Hepatocyte (in vitro differentiated cells): ENCODE results near the gene PACSIN2. TPM values are rescaled to one million over a fixed set of nuclear protein-coding genes. Genes with fewer than 3 reads are reported as not detected.

Experiments
- DNase-seq: peaks from one replicate; pipeline ENCODE4 v3.0.0-alpha.2; 2016; ENCODE audit warnings: low spot score
- H2AFZ ChIP-seq: fragments of 200-600 bp; sonication (generic); 2 replicates; pipeline ENCODE4 v1.6.0; 2016; ENCODE audit warnings: antibody characterized with exemption, mild to moderate bottlenecking
- H3K27ac ChIP-seq: fragments of 200-600 bp; sonication (generic); 2 replicates; pipeline ENCODE4 v1.5.1; 2016; ENCODE audit warnings: mild to moderate bottlenecking
- H3K27me3 ChIP-seq: fragments of 200-600 bp; sonication (generic); 2 replicates; pipeline ENCODE4 v1.6.1; 2016
- H3K36me3 ChIP-seq: fragments of 200-600 bp; sonication (generic); replicated peaks from 2 replicates; pipeline ENCODE4 v1.5.1; 2016; ENCODE audit warnings: low read depth; ENCODE audit not compliant: insufficient read depth
- H3K4me1 ChIP-seq: fragments of 200-600 bp; sonication (generic); 2 replicates; pipeline ENCODE4 v1.5.1; 2016; ENCODE audit warnings: mild to moderate bottlenecking, moderate library complexity; ENCODE audit not compliant: insufficient read depth
- H3K4me2 ChIP-seq: fragments of 200-600 bp; sonication (generic); 2 replicates; pipeline ENCODE4 v1.6.0; 2016
- H3K4me3 ChIP-seq: fragments of 200-600 bp; sonication (generic); 2 replicates; pipeline ENCODE4 v1.5.1; 2016; ENCODE audit warnings: mild to moderate bottlenecking
- H3K79me2 ChIP-seq: fragments of 200-600 bp; sonication (generic); 2 replicates; pipeline ENCODE4 v1.6.0; 2017; ENCODE audit warnings: mild to moderate bottlenecking
- H3K9me2 ChIP-seq: fragments of 200-600 bp; sonication (generic); replicated peaks from 2 replicates; pipeline ENCODE4 v1.6.0; 2017; ENCODE audit warnings: mild to moderate bottlenecking; ENCODE audit not compliant: insufficient read depth
- H3K9me3 ChIP-seq: fragments of 200-600 bp; sonication (generic); 2 replicates; pipeline ENCODE4 v1.5.1; 2016; ENCODE audit warnings: low read depth, mild to moderate bottlenecking
- H4K20me1 ChIP-seq: fragments of 200-600 bp; sonication (generic); 2 replicates; pipeline ENCODE4 v1.6.0; 2016; ENCODE audit warnings: mild to moderate bottlenecking; ENCODE audit not compliant: insufficient read depth, poor library complexity, severe bottlenecking
- EZH2 ChIP-seq: fragments of 200-600 bp; sonication (generic); IDR thresholded peaks from 2 replicates; pipeline ENCODE4 v1.6.1; 2016; ENCODE audit warnings: antibody characterized with exemption, mild to moderate bottlenecking, borderline replicate concordance
- EZH2phosphoT487 ChIP-seq: fragments of 200-600 bp; sonication (generic); IDR thresholded peaks from one replicate; pipeline ENCODE4 v1.6.1; 2018; ENCODE audit warnings: antibody characterized with exemption, mild to moderate bottlenecking, low read depth, moderate library complexity; ENCODE audit not compliant: unreplicated experiment, severe bottlenecking
- WGBS: methylation state at CpG from one replicate; pipeline ENCODE4 v1.1.6; 2016; ENCODE audit warnings: low lambda C conversion rate; ENCODE audit errors: missing lambda C conversion rate; 5-methylcytosine and 5-hydroxymethylcytosine counted together
- polyA plus RNA-seq: library from polyadenylated mRNA; unstranded; fragments of >200 nt; fragmentation: Nextera tagmentation; extraction: Ambion mirVana; gene quantifications from 2 replicates; pipeline ENCODE4 v1.2.1, GENCODE V29; 2016
- total RNA-seq: library from RNA; depleted of rRNA; stranded (reverse); fragments of >200 nt; gene quantifications from 2 replicates; pipeline ENCODE4 v1.2.3, GENCODE V29; 2014
- TF ChIP-seq, protein P1 (sequence below): fragments of 200-600 bp; sonication (generic); IDR thresholded peaks from 2 replicates; pipeline ENCODE4 v1.5.1; 2016; ENCODE audit warnings: antibody characterized with exemption, mild to moderate bottlenecking; ENCODE audit not compliant: poor library complexity

Gene PACSIN2
- total and polyA plus RNA-seq, 2 experiments from 2014 or later: 77.7 to 86.3 TPM

DNA sequence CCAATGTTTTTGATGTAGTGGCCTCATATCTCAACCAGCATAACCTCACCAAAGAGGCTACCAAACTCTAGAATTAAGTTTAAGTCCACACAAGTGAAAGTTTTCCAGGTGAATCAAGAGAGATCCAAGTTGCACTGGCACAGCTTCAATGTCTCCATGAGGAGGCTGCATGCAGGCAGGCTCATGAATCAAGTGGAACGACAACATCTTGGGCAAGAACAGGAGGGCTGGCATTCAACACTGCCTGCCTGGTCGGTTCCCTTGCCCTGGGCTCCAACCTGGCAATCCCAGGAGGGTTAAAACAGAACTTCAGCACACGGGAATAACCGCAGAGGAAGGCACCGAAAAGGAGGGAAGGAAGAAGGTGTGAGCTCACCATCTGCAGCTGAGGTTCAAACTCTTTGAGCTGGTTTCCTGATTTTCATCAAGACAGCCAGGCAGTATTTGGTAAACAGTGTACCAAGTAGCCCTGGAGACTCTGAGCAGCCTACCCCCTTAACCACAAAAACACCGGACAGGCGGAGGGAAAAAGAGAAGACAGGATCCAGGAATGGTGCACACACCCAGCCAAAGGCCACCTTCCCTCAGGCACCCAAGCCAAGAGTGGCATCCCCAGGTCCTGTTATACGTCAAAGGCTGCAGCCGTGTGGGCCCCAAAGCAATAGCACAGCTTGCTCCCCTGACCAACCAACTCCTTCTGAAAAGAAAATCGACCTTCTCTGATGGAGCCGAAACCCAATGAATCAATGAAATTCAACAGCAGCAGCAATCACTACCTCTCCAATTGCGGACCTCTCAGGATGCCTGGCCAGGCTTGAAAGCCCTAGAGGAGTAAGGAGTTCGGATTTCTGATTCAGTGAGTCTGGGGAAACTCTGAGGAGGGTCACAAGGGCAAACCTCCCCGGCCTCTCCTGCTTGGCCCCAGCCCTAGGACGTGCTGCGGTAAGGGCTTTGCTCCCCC lies 1.3 kb downstream of the PACSIN2 start:
- Histone ChIP-seq H3K9me2 (no peaks in the 10 kb centered on the region), H3K79me2 (peaks cover 64% of the 10 kb centered on the region), H3K4me1 (peaks cover 34% of the 10 kb centered on the region), H3K4me2 (peak overlapping the region; percentile 82), H3K9me3 (no peaks in the 10 kb centered on the region), H3K27ac (peak overlapping the region; percentile 80), H2AFZ (no peak overlapping the region), H3K27me3 (no peaks in the 10 kb centered on the region), H4K20me1 (peaks cover 21% of the 10 kb centered on the region), H3K4me3 (peak overlapping the region; percentile 86), H3K36me3 (no peaks in the 10 kb centered on the region)
- peak; percentile 35 for DNase-seq
- TF ChIP-seq EZH2phosphoT487: no peak
- TF ChIP-seq, protein P1, sequence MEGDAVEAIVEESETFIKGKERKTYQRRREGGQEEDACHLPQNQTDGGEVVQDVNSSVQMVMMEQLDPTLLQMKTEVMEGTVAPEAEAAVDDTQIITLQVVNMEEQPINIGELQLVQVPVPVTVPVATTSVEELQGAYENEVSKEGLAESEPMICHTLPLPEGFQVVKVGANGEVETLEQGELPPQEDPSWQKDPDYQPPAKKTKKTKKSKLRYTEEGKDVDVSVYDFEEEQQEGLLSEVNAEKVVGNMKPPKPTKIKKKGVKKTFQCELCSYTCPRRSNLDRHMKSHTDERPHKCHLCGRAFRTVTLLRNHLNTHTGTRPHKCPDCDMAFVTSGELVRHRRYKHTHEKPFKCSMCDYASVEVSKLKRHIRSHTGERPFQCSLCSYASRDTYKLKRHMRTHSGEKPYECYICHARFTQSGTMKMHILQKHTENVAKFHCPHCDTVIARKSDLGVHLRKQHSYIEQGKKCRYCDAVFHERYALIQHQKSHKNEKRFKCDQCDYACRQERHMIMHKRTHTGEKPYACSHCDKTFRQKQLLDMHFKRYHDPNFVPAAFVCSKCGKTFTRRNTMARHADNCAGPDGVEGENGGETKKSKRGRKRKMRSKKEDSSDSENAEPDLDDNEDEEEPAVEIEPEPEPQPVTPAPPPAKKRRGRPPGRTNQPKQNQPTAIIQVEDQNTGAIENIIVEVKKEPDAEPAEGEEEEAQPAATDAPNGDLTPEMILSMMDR: no peak
- no peak for TF ChIP-seq EZH2
- WGBS: 23% methylated on average over 16 of the region's 16 CpGs

- peaks cover 74% of the 10 kb centered on the region for H3K79me2 ChIP-seq
- no peak overlapping the region for H3K4me3 ChIP-seq
- no peak overlapping the region for H3K27ac ChIP-seq
- H3K36me3 ChIP-seq: no peaks in the 10 kb centered on the region
- H3K4me1 ChIP-seq: peaks cover 44% of the 10 kb centered on the region
- peaks cover 25% of the 10 kb centered on the region for H4K20me1 ChIP-seq
- peak overlapping the region; percentile 82 for H3K4me2 ChIP-seq
- DNase-seq: no peak
- TF ChIP-seq EZH2phosphoT487: no peak
- no peak for TF ChIP-seq EZH2
- TF ChIP-seq, protein P1: no peak
- H2AFZ ChIP-seq: no peak overlapping the region
- H3K27me3 ChIP-seq: no peaks in the 10 kb centered on the region
- 90% methylated on average over 5 of the region's 6 CpGs for WGBS
- no peaks in the 10 kb centered on the region for H3K9me2 ChIP-seq
- no peaks in the 10 kb centered on the region for H3K9me3 ChIP-seq
Observed at GRCh38 chr22:43012390-43012789, 2.6 kb downstream of the PACSIN2 start.

GRCh38 chr22:43011079-43011478 lies 3.9 kb downstream of the PACSIN2 start:
- Histone ChIP-seq H4K20me1 (peaks cover 25% of the 10 kb centered on the region), H3K4me3 (no peak overlapping the region)
- peak; percentile 49 for DNase-seq

More at GRCh38 chr22:43011079-43011478, 3.9 kb downstream of the PACSIN2 start:
- peaks cover 87% of the 10 kb centered on the region for H3K79me2 ChIP-seq
- H3K27ac ChIP-seq: peak overlapping the region; percentile 86
- no peak overlapping the region for H2AFZ ChIP-seq
- no peaks in the 10 kb centered on the region for H3K9me3 ChIP-seq
- H3K4me1 ChIP-seq: peaks cover 57% of the 10 kb centered on the region
- peak overlapping the region; percentile 82 for H3K4me2 ChIP-seq
- WGBS: 50% methylated on average over 7 of the region's 7 CpGs
- no peaks in the 10 kb centered on the region for H3K27me3 ChIP-seq
- TF ChIP-seq EZH2 (no peak), EZH2phosphoT487 (no peak)
- TF ChIP-seq, protein P1: no peak
- H3K9me2 ChIP-seq: no peaks in the 10 kb centered on the region
- no peaks in the 10 kb centered on the region for H3K36me3 ChIP-seq
